Large intestine (tissue), 1 donor: Measurements from ENCODE around the gene KMO. TPM values are rescaled to one million over a fixed set of nuclear protein-coding genes. Genes with fewer than 3 reads are reported as not detected.

ENCODE experiments used
- polyA plus RNA-seq: library from polyadenylated mRNA; unstranded; fragments of 120-200 nt; gene quantifications from one replicate; pipeline ENCODE4 v1.2.1, GENCODE V29; 2013

KMO gene
- polyA plus RNA-seq, 1 donor: 0.55 TPM

Other genes with a start within 250 kb of the KMO start
- gene RGS7, start 175.2 kb upstream of the KMO start, polyA plus RNA-seq: 2.1 TPM
- gene FH, start 12.6 kb upstream of the KMO start, polyA plus RNA-seq: 69.5 TPM
- gene CHML, start 108.0 kb downstream of the KMO start, polyA plus RNA-seq: 14.9 TPM
- gene OPN3, start 108.0 kb downstream of the KMO start, polyA plus RNA-seq: 15.2 TPM
- 0.03 TPM for gene WDR64, start 119.9 kb downstream of the KMO start, polyA plus RNA-seq